Fibroblast of skin of back (primary cell): ENCODE measurements around the gene SLC34A1.
A peak's percentile ranks its signal among the peaks of the same experiment; 100 is the strongest.
"Not testable (repeated sequence)": the region's sequence is repeated elsewhere in the genome, so short reads cannot be mapped to it uniquely, and the experiment has no call there.

ENCODE experiments used
- DNase-seq: peaks from one replicate; pipeline ENCODE4 v3.0.0-alpha.2; 2013

Gene SLC34A1

GRCh38 chr5:177368869-177369644 lies 15.2 kb upstream of the SLC34A1 start:
- DNase-seq = peak; percentile 35

DNA sequence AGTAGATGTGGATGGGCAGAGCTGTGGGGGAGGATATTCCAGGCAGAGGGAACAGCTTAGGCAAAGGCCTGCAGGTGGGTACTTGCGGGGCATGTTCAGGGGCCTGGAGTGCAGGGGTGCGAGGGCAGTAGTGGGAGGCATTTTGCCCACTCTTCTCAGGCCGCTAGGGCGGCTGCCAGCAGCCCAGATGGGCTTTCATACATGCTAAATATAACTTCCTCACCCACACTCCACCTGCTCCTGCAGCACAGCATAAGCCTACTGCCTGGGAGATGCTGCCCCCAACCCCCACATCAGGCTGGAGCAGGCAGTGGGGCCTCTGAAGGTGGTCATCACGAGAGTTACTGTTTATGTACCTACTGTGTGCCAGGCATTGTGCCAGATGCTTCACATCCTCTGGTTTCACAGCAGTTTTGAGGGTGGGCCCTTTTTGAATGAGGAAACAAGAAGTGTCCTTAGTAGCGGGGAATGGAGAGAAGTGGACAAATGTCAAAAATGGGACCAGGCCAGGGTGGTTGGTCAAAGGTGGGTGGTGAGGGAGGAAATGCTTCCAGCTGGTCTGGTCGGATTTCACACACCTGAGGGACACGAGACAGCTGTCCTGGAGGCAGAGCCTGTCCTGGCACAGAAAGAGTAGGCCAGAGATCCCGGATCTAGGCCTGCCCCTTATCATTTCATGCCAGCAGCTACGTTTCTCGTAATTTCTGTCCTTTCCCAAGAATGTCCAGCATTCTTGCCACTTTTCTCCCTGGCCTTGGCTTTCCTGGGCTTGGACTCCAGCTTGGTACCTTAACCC lies 14.4 kb upstream of the SLC34A1 start:
- DNase-seq = no peak

- peak; percentile 83 for DNase-seq
Observed at GRCh38 chr5:177370488-177371119, 13.6 kb upstream of the SLC34A1 start.

DNA sequence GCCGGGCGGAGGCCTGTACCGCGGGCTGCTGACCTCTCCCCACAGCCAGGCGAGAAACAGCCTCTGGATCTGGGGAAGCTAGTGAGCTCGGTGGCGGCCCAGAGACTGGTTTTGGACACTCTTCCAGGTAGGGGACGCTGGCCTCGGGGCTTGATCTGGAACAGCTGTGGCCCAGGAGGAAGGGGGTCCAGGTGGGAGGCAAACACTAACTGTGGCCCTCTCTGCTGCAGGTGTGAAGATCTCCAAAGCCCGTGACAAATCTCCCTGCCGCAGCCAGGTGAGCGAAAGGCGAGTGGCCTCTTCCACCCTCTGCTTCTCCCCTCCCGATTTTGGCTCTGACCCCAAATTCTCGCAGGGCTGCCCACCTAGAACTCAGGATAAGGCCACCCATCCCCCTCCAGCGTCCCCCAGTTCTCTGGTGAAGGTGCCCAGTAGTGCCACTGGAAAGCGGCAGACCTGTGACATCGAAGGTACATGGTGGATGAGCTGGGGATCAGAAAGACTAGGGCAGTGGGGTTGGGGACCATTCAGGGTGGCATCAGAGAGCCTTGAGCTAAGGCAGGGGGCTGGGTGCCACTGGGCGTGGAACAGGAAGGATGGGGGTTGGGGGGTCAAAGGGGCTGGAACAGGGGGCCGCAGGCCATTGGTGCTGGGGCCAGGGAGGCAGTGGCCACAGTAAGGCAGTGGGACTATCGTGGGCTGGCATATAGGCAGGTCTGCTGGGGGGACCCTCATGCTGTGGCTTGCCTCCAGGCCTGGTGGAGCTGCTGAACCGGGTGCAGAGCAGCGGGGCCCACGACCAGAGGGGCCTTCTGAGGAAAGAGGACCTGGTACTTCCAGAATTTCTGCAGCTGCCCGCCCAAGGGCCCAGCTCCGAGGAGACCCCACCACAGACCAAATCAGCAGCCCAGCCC lies 12.9 kb upstream of the SLC34A1 start:
- no peak for DNase-seq

DNA sequence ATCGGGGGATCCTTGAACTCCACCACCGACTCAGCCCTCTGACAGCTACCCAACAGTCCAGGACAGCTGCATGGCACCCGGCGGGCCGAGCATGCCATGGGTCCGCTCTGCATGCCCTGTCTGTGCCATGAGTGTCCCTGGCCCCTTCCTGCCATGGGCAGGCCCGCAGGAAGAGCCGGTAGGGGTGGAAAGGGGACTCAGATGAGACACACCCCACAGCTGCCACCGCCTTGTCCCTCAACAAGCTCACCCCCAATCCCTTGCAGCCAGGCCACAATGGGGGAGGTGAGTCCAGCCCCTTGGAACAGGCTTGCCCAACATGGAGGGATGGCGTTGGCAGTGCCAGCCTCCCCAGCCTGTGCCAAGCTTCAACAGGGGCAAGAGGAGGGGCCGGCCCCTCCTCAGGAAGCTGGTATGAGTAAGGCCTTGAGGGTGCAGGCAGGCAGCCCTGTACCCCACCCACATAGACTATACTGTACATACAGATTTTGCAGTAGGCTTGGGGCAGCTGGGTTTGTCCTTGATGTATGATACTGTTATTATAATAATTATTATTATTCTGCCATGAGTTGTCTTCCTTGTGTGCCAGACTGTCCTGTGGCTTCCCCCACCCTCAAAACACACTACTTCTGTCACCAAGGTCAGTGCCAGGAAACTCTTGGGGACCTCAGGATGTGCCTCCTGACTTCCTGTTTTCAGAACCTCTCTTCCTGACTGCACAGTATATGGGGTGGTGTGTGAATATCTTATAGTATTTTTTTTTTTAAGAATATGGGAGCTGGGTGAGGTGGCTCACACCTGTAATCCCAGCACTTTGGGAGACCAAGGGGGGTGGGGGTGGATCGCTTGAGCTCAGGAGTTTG lies 12.0 kb upstream of the SLC34A1 start:
- no peak for DNase-seq

DNA sequence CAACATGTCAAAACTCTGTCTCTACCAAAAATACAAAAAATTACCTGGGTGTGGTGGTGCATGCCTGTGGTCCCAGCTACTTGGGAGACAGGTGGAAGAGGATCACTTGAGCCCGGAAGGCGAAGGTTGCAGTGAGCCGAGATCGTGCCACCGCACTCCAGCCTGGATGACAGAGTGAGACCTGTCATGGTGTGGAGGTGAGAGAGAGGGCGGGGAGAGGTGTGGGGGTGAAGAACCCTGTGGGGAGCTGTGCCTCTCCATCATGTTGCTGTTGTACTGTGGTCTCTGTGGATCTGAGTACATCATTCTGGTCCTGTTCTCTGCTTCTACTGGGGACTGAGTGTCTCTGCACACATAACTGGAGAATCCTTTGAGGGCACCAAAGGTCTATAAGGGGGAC lies 11.3 kb upstream of the SLC34A1 start:
- no peak for DNase-seq

DNA sequence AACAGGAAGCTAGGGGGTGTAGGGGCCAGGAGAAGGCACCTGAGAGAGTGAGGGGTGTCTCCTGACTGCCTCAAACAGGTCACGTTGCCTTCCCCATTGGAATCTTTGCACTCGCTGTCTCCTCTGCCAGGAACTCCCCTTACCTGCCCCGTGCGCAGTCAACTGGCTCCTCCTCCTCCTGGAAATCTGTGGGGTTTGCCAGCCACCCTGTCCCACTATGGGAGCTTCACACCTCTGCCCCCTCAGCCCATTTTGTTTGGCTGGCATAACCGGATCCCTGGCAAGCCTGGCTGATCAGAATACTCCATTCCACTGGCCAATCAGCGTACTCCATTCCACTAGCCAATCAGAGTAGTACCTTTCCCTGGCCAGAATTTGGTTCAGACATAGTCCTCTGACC lies 10.4 kb upstream of the SLC34A1 start:
- DNase-seq = no peak

DNA sequence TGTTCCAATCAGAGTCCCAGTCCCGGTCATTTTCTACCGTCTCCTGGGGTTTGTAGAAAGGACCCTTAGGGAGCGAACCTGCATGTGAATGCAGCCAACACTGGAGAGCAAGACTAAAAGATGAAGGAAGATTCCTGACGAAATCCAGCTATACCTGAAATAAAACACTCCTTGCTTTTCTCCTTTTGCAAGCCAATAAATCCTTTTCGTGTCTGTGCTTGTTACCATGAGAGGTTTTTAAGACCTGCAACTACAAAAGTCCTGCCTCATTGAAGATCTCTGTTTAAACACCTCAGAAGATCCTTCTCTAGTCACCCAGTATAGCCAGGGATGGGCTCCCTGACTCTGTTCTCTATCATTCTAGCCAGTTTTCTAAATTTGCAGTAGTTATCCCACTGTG lies 10.0 kb upstream of the SLC34A1 start:
- no peak for DNase-seq

- DNase-seq = not testable (repeated sequence)
Observed at GRCh38 chr5:177375516-177375915, 8.7 kb upstream of the SLC34A1 start.

DNA sequence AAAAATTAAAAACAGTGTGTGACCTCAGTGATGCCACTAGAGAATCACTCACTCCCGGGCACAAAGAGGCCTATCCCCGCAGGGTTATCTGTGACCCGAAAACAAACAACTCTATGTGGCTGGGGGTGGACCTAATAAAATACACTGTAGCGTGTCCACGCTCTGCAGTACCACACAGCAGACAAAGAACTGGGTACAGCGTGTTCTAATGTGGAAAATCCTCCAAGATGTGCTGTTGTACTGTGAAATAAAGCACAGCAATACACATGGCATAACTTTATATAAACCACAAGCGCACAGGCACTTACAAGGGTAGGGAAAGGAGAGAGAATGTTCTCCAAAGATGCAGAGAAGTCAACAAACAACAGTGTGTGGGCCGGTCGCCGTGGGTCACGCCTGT lies 8.1 kb upstream of the SLC34A1 start:
- DNase-seq = no peak

- DNase-seq = no peak
Observed at GRCh38 chr5:177377851-177378776, 6.1 kb upstream of the SLC34A1 start.

- peak; percentile 85 for DNase-seq
Observed at GRCh38 chr5:177378884-177379883, 5.0 kb upstream of the SLC34A1 start.

DNA sequence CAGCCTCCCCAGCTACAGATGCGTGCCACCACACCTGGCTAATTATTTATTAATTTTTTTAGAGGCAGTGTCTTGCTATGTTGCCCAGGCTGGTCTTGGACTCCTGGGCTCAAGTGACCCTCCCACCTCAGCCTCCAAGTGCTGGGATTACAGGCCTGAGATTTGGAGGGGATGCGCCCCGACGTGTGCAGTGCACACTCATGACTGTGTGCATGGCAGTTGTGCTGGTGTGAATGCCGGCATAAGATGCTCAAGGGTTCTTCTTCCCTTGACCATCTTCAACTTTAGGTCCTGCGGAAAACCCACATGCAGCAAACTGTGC lies 3.5 kb upstream of the SLC34A1 start:
- no peak for DNase-seq

GRCh38 chr5:177382423-177383029 lies 1.7 kb upstream of the SLC34A1 start:
- DNase-seq = no peak

- DNase-seq = no peak
Observed at GRCh38 chr5:177383181-177383580, 1.1 kb upstream of the SLC34A1 start.

- no peak for DNase-seq
Observed at GRCh38 chr5:177385720-177386119, 1.5 kb downstream of the SLC34A1 start.

DNA sequence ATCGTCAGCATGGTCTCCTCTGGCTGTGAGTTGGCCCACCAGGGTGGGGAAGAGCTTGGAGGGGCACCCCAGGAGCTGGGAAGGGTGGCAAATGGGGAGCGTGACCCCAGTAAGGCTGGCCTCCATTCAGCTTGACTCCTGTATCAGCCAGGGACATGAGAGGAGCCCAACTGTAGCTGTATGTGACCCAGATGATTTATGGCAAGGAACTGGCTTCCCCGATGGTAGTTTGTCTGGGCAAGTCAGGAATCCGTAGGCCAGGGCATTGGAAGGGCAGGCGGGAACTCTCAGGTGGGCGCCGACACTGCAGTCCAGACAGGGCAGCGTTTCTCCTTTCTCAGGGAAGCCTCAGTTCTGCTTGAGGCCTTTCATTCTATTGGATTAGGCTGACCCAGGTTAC lies 2.3 kb downstream of the SLC34A1 start:
- no peak for DNase-seq

DNA sequence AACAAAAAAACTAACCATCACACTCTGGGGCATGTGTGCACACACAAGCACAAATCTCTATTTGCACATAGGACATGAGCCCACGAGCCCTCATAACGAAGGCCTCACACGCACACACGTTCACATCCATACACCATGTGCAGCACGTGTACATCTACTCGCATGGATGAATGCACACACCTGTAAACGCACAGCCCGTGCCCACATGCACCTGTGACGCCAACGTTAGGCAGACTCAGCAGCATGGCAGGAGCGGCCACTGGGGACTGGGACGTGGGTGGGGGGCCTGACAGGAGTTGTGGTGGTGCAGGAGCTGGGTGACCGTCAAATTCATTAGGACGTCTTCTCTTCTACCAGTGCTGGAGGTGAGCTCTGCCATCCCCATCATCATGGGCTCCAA lies 3.2 kb downstream of the SLC34A1 start:
- DNase-seq = no peak
